ENCODE data around the gene LCA5L.

Gene LCA5L

GRCh38 chr21:39406065-39406464 lies 39.5 kb downstream of the LCA5L start:
- TF ChIP-seq, protein P1, sequence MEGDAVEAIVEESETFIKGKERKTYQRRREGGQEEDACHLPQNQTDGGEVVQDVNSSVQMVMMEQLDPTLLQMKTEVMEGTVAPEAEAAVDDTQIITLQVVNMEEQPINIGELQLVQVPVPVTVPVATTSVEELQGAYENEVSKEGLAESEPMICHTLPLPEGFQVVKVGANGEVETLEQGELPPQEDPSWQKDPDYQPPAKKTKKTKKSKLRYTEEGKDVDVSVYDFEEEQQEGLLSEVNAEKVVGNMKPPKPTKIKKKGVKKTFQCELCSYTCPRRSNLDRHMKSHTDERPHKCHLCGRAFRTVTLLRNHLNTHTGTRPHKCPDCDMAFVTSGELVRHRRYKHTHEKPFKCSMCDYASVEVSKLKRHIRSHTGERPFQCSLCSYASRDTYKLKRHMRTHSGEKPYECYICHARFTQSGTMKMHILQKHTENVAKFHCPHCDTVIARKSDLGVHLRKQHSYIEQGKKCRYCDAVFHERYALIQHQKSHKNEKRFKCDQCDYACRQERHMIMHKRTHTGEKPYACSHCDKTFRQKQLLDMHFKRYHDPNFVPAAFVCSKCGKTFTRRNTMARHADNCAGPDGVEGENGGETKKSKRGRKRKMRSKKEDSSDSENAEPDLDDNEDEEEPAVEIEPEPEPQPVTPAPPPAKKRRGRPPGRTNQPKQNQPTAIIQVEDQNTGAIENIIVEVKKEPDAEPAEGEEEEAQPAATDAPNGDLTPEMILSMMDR (IDR thresholded peaks at IDR 0.05; ENCODE audit: borderline replicate concordance, insufficient read depth, low read depth, low read length), result no peak
- no peak overlapping the region for H3K4me3 ChIP-seq (ENCODE audit: low read depth, low read length)

GRCh38 chr21:39400173-39400572 lies 45.4 kb downstream of the LCA5L start:
- TF ChIP-seq, protein P1 (IDR thresholded peaks at IDR 0.05; ENCODE audit: borderline replicate concordance, insufficient read depth, low read depth, low read length), result no peak
- H3K4me3 ChIP-seq (ENCODE audit: low read depth, low read length), result no peak overlapping the region

DNA sequence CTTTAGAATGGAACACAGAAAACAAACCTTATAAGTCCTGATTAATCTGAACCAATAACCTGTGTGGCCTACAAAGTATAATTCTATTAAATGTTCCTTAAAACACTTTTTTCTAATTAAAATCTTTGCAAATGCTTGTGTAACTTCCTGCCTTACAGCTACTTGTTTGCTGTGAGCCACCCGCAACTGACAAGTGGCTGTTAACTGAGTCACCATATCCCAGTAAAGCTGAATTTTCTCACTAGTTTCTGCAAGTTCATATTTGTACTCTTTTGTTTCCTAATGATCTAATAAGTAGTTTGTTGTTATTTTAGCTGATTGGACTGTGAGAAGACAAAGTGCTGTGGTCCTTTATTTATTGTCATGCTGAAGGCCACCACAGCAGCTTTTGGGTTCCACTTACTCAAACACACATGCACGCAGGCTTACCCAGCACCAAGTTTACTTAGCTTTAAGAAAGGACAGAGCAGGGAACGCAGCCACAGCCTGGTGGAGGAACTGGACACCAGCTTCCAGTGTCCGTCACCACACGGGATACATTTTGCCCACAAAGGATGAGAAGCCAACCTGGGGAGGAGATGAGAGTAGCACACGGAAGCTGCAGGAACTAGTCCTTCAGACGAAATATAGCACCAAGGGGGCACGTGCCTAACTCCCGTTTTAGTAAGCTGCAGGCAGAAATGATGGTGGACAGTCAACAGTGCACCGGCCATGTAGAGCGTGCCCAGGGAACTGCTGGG lies 47.8 kb downstream of the LCA5L start:
- H3K4me3 ChIP-seq (ENCODE audit: low read depth, low read length), result no peak overlapping the region
- TF ChIP-seq, protein P1 (IDR thresholded peaks at IDR 0.05; ENCODE audit: borderline replicate concordance, insufficient read depth, low read depth, low read length), result no peak

DNA sequence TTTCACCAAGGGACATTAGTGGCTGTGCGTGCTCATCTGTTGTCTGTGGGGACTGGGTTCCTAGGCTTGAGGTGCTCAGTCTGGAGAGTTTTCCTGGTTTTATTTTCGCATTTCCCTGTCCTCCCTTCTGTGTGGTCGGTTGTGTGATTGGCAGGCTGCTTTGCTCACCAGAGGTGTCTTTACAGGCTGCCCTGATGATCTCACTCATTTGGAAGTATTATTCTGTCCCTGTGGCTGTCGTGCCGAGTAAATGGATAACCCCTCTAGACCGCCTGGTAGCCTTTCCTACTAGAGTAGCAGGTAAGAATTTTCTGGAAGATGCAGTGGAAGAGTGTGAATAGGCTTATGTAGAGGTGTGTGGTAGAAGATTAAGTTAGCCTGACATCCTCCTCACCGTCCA lies 52.6 kb downstream of the LCA5L start:
- no peak overlapping the region for H3K4me3 ChIP-seq (ENCODE audit: low read depth, low read length)
- TF ChIP-seq, protein P1 (IDR thresholded peaks at IDR 0.05; ENCODE audit: borderline replicate concordance, insufficient read depth, low read depth, low read length), result no peak

DNA sequence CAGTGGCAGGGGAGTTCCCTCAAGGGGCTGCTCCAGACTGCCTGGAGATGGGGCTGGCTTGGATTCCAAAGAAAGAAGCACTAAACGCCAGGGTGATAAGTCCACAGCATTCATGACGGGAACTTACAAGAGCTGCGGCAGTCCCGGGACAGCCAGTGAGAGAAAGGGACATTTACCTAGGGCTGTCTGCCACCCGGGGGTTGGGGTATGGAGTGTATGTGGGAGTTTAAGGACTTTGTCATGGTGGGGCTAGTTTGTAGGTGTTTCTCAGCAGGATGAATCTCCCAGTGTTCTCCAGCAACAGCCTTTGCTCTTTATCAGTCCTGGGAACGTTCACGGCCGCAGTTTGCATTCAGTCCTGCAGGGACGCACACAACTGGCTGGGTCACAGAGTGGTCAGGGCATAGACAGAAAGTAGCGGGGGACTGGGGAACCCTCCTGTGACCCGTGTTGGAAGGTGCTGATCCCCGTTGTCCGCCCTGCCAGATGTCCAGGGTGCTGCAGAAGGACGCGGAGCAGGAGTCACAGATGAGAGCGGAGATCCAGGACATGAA lies 55.3 kb downstream of the LCA5L start:
- TF ChIP-seq, protein P1 (IDR thresholded peaks at IDR 0.05; ENCODE audit: borderline replicate concordance, insufficient read depth, low read depth, low read length), result no peak

DNA sequence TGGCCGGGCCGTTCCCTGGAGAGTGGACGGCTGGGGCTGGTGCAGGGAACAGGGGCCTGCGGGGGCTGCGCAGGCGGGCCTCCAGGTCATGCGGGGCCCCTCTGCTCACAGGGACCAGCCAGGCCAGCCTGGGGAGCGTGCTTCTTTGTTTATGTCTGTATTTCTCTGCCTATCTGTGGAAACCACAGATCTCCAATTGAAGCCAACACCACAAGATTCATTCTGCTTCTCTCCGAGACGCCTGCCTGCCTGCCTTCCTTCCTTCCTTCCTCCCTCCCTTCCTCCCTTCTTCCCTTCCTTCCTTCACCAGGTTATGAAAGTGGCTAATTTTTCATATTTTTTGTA lies 56.8 kb downstream of the LCA5L start:
- peak overlapping the region; percentile 44 for H3K4me3 ChIP-seq (ENCODE audit: low read depth, low read length)
- TF ChIP-seq, protein P1 (IDR thresholded peaks at IDR 0.05; ENCODE audit: borderline replicate concordance, insufficient read depth, low read depth, low read length), result no peak

More for the DNA sequence above, 55.3 kb downstream of the LCA5L start:
- no peak overlapping the region for H3K4me3 ChIP-seq (ENCODE audit: low read depth, low read length)
